ENCODE measurements around the gene FBXL15.

FBXL15 gene

GRCh38 chr10:102420714-102421506 lies at the start of gene FBXL15:
TSS of gene FBXL15 (plus strand) at chr10:102420836. CDS start at chr10:102421130, 294 bp downstream.
- Histone ChIP-seq H3K27ac (peak within 1 kb of the TSS; percentile 67; the same call in 1 of the 2 replicates), H3K36me3 (ENCODE audit: insufficient read depth, low read length) (no peaks in the 10 kb centered on the region), H3K4me3 (peak within 1 kb of the TSS; percentile 90), H3K9me3 (ENCODE audit: low read depth, low read length) (no peaks in the 10 kb centered on the region), H3K9ac (ENCODE audit: insufficient read length) (peak within 1 kb of the TSS; percentile 60)
- DNase-seq (ENCODE audit: low read depth, low spot score), result peak; percentile 61
- TF ChIP-seq EZH2 (IDR thresholded peaks at IDR 0.05) (no peak), POLR2AphosphoS5 (IDR thresholded peaks at IDR 0.05; ENCODE audit: borderline replicate concordance, low read depth, low read length) (peak; percentile 15; the same call in 1 of the 2 replicates), FOXP2 (optimal IDR thresholded peaks at IDR 0.05; ENCODE audit: control extremely low read depth, extremely low read length, insufficient read depth) (peak; percentile 26)

- Histone ChIP-seq H3K9me3 (ENCODE audit: low read depth, low read length) (no peaks in the 10 kb centered on the region), H3K9ac (ENCODE audit: insufficient read length) (no peak overlapping the region), H3K27ac (no peak overlapping the region), H3K4me3 (no peak overlapping the region), H3K36me3 (ENCODE audit: insufficient read depth, low read length) (peaks cover 3% of the 10 kb centered on the region; the same call in 1 of the 2 replicates)
- TF ChIP-seq FOXP2 (optimal IDR thresholded peaks at IDR 0.05; ENCODE audit: control extremely low read depth, extremely low read length, insufficient read depth), result no peak
- TF ChIP-seq EZH2 (IDR thresholded peaks at IDR 0.05), result no peak
- TF ChIP-seq POLR2AphosphoS5 (IDR thresholded peaks at IDR 0.05; ENCODE audit: borderline replicate concordance, low read depth, low read length), result no peak
- no peak for DNase-seq (ENCODE audit: low read depth, low spot score)
Measured at GRCh38 chr10:102371295-102371694, 49.3 kb upstream of the FBXL15 start.

- Histone ChIP-seq H3K9ac (ENCODE audit: insufficient read length) (no peak overlapping the region), H3K36me3 (ENCODE audit: insufficient read depth, low read length) (peaks cover 3% of the 10 kb centered on the region; the same call in 1 of the 2 replicates), H3K9me3 (ENCODE audit: low read depth, low read length) (no peaks in the 10 kb centered on the region), H3K27ac (no peak overlapping the region), H3K4me3 (no peak overlapping the region)
- no peak for TF ChIP-seq FOXP2 (optimal IDR thresholded peaks at IDR 0.05; ENCODE audit: control extremely low read depth, extremely low read length, insufficient read depth)
- no peak for DNase-seq (ENCODE audit: low read depth, low spot score)
Measured at GRCh38 chr10:102375250-102375649, 45.4 kb upstream of the FBXL15 start.

GRCh38 chr10:102375867-102376266 lies 44.8 kb upstream of the FBXL15 start:
- no peak for TF ChIP-seq POLR2AphosphoS5 (IDR thresholded peaks at IDR 0.05; ENCODE audit: borderline replicate concordance, low read depth, low read length)
- no peak for TF ChIP-seq EZH2 (IDR thresholded peaks at IDR 0.05)
- TF ChIP-seq FOXP2 (optimal IDR thresholded peaks at IDR 0.05; ENCODE audit: control extremely low read depth, extremely low read length, insufficient read depth), result no peak
- Histone ChIP-seq H3K27ac (no peak overlapping the region), H3K9ac (ENCODE audit: insufficient read length) (no peak overlapping the region), H3K4me3 (no peak overlapping the region), H3K9me3 (ENCODE audit: low read depth, low read length) (no peaks in the 10 kb centered on the region), H3K36me3 (ENCODE audit: insufficient read depth, low read length) (peaks cover under 1% of the 10 kb centered on the region; the same call in 1 of the 2 replicates)
- DNase-seq (ENCODE audit: low read depth, low spot score), result no peak

GRCh38 chr10:102376901-102377300 lies 43.7 kb upstream of the FBXL15 start:
- H3K9ac ChIP-seq (ENCODE audit: insufficient read length), result no peak overlapping the region
- no peak for DNase-seq (ENCODE audit: low read depth, low spot score)
- H3K27ac ChIP-seq, result no peak overlapping the region
- no peaks in the 10 kb centered on the region; the same call in 1 of the 2 replicates for H3K36me3 ChIP-seq (ENCODE audit: insufficient read depth, low read length)
- TF ChIP-seq FOXP2 (optimal IDR thresholded peaks at IDR 0.05; ENCODE audit: control extremely low read depth, extremely low read length, insufficient read depth) (no peak), EZH2 (IDR thresholded peaks at IDR 0.05) (no peak), POLR2AphosphoS5 (IDR thresholded peaks at IDR 0.05; ENCODE audit: borderline replicate concordance, low read depth, low read length) (no peak)
- no peaks in the 10 kb centered on the region for H3K9me3 ChIP-seq (ENCODE audit: low read depth, low read length)
- H3K4me3 ChIP-seq, result no peak overlapping the region

- H3K27ac ChIP-seq, result no peak overlapping the region
- H3K9ac ChIP-seq (ENCODE audit: insufficient read length), result no peak overlapping the region
- H3K9me3 ChIP-seq (ENCODE audit: low read depth, low read length), result no peaks in the 10 kb centered on the region
- no peak overlapping the region for H3K4me3 ChIP-seq
- TF ChIP-seq EZH2 (IDR thresholded peaks at IDR 0.05) (no peak), FOXP2 (optimal IDR thresholded peaks at IDR 0.05; ENCODE audit: control extremely low read depth, extremely low read length, insufficient read depth) (no peak), POLR2AphosphoS5 (IDR thresholded peaks at IDR 0.05; ENCODE audit: borderline replicate concordance, low read depth, low read length) (no peak)
- H3K36me3 ChIP-seq (ENCODE audit: insufficient read depth, low read length), result no peaks in the 10 kb centered on the region; the same call in 1 of the 2 replicates
- DNase-seq (ENCODE audit: low read depth, low spot score), result no peak
Measured at GRCh38 chr10:102379383-102379782, 41.3 kb upstream of the FBXL15 start.

- H3K27ac ChIP-seq, result no peak overlapping the region
- no peaks in the 10 kb centered on the region; the same call in 1 of the 2 replicates for H3K36me3 ChIP-seq (ENCODE audit: insufficient read depth, low read length)
- H3K9me3 ChIP-seq (ENCODE audit: low read depth, low read length), result no peaks in the 10 kb centered on the region
- no peak overlapping the region for H3K9ac ChIP-seq (ENCODE audit: insufficient read length)
- no peak for DNase-seq (ENCODE audit: low read depth, low spot score)
- no peak overlapping the region for H3K4me3 ChIP-seq
- TF ChIP-seq FOXP2 (optimal IDR thresholded peaks at IDR 0.05; ENCODE audit: control extremely low read depth, extremely low read length, insufficient read depth) (no peak), POLR2AphosphoS5 (IDR thresholded peaks at IDR 0.05; ENCODE audit: borderline replicate concordance, low read depth, low read length) (no peak), EZH2 (IDR thresholded peaks at IDR 0.05) (no peak)
Measured at GRCh38 chr10:102381983-102382382, 38.7 kb upstream of the FBXL15 start.

GRCh38 chr10:102382871-102383270 lies 37.8 kb upstream of the FBXL15 start:
- Histone ChIP-seq H3K9ac (ENCODE audit: insufficient read length) (no peak overlapping the region), H3K27ac (no peak overlapping the region), H3K36me3 (ENCODE audit: insufficient read depth, low read length) (no peaks in the 10 kb centered on the region; the same call in 1 of the 2 replicates), H3K9me3 (ENCODE audit: low read depth, low read length) (no peaks in the 10 kb centered on the region), H3K4me3 (no peak overlapping the region)
- TF ChIP-seq FOXP2 (optimal IDR thresholded peaks at IDR 0.05; ENCODE audit: control extremely low read depth, extremely low read length, insufficient read depth) (no peak), EZH2 (IDR thresholded peaks at IDR 0.05) (no peak), POLR2AphosphoS5 (IDR thresholded peaks at IDR 0.05; ENCODE audit: borderline replicate concordance, low read depth, low read length) (no peak)
- no peak for DNase-seq (ENCODE audit: low read depth, low spot score)

Data from SK-N-MC (cell line).